ENCODE results near the gene HEXIM2. TPM values are rescaled to one million over a fixed set of nuclear protein-coding genes. Genes with fewer than 3 reads are reported as not detected.

HEXIM2 gene
- total and polyA plus RNA-seq, 2 of the 13 experiments (the other 11 are each of a cell fraction or from before 2014, with no cell fraction given): 27.1 to 32.4 TPM

DNA sequence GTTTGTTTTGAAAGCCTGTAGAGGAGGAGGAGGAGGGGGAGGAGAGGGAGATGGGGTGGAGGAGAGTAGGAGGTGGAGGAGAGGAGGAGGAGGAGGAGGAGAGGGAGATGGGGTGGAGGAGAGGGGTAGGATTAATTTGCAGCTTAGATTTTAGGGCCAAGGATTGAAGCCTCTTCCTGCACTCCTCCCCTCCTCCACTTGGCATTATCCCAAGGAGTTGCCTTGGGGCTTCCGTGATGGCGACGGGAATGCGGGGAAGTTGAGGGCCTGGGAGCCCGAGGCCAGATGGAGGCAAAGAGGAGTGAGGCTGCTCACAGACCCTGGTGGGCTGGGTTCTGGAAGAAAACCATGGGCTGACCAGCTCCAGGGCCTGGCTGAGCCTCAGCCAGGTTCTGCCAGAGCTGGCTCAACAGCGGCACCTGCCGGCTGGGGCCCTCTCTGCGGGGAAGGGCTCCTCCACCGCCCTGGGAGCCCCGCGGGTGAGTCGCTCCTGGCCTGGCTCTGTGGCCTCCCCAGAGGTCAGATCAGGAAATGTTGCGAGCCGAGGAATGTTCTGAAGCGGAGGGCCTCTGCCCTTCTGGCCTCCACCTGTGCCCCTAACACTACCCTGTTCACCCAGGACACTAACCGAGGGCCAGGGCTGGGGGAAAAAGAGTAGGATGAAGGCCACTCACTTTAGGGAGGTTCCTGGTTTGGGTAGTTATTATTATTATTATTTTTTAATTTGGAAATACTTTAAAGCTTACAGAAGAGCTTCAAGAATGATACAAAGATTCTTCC lies 36.1 kb downstream of the HEXIM2 start (continued):
- TF ChIP-seq PITX1 (CRISPR knock-in tag; IDR thresholded peaks at IDR 0.05) (peak; percentile 91; the same call in 1 of the 2 replicates), ZSCAN9 (CRISPR knock-in tag; IDR thresholded peaks at IDR 0.05; ENCODE audit: borderline replicate concordance) (peak; percentile 88; the same call in 1 of the 2 replicates), ZNF101 (CRISPR knock-in tag; IDR thresholded peaks at IDR 0.05; ENCODE audit: borderline replicate concordance, low read depth) (no peak), ARNT2 (CRISPR knock-in tag; IDR thresholded peaks at IDR 0.05; ENCODE audit: low read depth) (peak; percentile 88), SKI (IDR thresholded peaks at IDR 0.05; ENCODE audit: partially characterized antibody) (peak; percentile 35), MIXL1 (CRISPR knock-in tag; IDR thresholded peaks at IDR 0.05) (peak; percentile 27; the same call in 1 of the 2 replicates), SMARCE1 (IDR thresholded peaks at IDR 0.05; ENCODE audit: borderline replicate concordance) (no peak), NFKBIZ (CRISPR knock-in tag; IDR thresholded peaks at IDR 0.05) (peak; percentile 84), POGZ (CRISPR knock-in tag; IDR thresholded peaks at IDR 0.05) (peak; percentile 66; the same call in 1 of the 2 replicates), NFATC3 (CRISPR knock-in tag; IDR thresholded peaks at IDR 0.05) (peak; percentile 85; the same call in 1 of the 2 replicates), DMAP1 (CRISPR knock-in tag; IDR thresholded peaks at IDR 0.05) (no peak), KMT2B (CRISPR knock-in tag; IDR thresholded peaks at IDR 0.05) (no peak; the same call in 1 of the 2 replicates), ATF7-NPFF (CRISPR knock-in tag; IDR thresholded peaks at IDR 0.05; ENCODE audit: low read depth) (peak; percentile 47; the same call in 1 of the 2 replicates), ZNF17 (CRISPR knock-in tag; IDR thresholded peaks at IDR 0.05) (no peak), PTBP1 (IDR thresholded peaks at IDR 0.05; ENCODE audit: low read depth, low read length, poor library complexity, severe bottlenecking) (peak; percentile 80), ZNF207 (IDR thresholded peaks at IDR 0.05; ENCODE audit: borderline replicate concordance) (no peak), MAF1 (CRISPR knock-in tag; IDR thresholded peaks at IDR 0.05; ENCODE audit: borderline replicate concordance) (peak; percentile 52; the same call in 1 of the 2 replicates), ZNF558 (CRISPR knock-in tag; IDR thresholded peaks at IDR 0.05; ENCODE audit: borderline replicate concordance) (no peak), NCOA5 (CRISPR knock-in tag; IDR thresholded peaks at IDR 0.05) (no peak)
- TF ChIP-seq, protein P1, sequence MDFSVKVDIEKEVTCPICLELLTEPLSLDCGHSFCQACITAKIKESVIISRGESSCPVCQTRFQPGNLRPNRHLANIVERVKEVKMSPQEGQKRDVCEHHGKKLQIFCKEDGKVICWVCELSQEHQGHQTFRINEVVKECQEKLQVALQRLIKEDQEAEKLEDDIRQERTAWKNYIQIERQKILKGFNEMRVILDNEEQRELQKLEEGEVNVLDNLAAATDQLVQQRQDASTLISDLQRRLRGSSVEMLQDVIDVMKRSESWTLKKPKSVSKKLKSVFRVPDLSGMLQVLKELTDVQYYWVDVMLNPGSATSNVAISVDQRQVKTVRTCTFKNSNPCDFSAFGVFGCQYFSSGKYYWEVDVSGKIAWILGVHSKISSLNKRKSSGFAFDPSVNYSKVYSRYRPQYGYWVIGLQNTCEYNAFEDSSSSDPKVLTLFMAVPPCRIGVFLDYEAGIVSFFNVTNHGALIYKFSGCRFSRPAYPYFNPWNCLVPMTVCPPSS (IDR thresholded peaks at IDR 0.05): no peak
- TF ChIP-seq, protein P2, sequence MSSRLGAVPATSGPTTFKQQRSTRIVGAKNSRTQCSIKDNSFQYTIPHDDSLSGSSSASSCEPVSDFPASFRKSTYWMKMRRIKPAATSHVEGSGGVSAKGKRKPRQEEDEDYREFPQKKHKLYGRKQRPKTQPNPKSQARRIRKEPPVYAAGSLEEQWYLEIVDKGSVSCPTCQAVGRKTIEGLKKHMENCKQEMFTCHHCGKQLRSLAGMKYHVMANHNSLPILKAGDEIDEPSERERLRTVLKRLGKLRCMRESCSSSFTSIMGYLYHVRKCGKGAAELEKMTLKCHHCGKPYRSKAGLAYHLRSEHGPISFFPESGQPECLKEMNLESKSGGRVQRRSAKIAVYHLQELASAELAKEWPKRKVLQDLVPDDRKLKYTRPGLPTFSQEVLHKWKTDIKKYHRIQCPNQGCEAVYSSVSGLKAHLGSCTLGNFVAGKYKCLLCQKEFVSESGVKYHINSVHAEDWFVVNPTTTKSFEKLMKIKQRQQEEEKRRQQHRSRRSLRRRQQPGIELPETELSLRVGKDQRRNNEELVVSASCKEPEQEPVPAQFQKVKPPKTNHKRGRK (CRISPR knock-in tag; IDR thresholded peaks at IDR 0.05): peak; percentile 94; the same call in 1 of the 2 replicates
- TF ChIP-seq, protein P3, sequence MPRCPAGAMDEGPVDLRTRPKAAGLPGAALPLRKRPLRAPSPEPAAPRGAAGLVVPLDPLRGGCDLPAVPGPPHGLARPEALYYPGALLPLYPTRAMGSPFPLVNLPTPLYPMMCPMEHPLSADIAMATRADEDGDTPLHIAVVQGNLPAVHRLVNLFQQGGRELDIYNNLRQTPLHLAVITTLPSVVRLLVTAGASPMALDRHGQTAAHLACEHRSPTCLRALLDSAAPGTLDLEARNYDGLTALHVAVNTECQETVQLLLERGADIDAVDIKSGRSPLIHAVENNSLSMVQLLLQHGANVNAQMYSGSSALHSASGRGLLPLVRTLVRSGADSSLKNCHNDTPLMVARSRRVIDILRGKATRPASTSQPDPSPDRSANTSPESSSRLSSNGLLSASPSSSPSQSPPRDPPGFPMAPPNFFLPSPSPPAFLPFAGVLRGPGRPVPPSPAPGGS (CRISPR knock-in tag; IDR thresholded peaks at IDR 0.05): 0 out of 2 replicates have a peak, but pooled peaks have one; percentile 64
- TF ChIP-seq, protein P4, sequence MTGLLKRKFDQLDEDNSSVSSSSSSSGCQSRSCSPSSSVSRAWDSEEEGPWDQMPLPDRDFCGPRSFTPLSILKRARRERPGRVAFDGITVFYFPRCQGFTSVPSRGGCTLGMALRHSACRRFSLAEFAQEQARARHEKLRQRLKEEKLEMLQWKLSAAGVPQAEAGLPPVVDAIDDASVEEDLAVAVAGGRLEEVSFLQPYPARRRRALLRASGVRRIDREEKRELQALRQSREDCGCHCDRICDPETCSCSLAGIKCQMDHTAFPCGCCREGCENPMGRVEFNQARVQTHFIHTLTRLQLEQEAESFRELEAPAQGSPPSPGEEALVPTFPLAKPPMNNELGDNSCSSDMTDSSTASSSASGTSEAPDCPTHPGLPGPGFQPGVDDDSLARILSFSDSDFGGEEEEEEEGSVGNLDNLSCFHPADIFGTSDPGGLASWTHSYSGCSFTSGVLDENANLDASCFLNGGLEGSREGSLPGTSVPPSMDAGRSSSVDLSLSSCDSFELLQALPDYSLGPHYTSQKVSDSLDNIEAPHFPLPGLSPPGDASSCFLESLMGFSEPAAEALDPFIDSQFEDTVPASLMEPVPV (CRISPR knock-in tag; IDR thresholded peaks at IDR 0.05): no peak
- TF ChIP-seq, protein P5, sequence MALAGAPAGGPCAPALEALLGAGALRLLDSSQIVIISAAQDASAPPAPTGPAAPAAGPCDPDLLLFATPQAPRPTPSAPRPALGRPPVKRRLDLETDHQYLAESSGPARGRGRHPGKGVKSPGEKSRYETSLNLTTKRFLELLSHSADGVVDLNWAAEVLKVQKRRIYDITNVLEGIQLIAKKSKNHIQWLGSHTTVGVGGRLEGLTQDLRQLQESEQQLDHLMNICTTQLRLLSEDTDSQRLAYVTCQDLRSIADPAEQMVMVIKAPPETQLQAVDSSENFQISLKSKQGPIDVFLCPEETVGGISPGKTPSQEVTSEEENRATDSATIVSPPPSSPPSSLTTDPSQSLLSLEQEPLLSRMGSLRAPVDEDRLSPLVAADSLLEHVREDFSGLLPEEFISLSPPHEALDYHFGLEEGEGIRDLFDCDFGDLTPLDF (CRISPR knock-in tag; IDR thresholded peaks at IDR 0.05): no peak; the same call in 1 of the 2 replicates
